ENCODE results near the gene ARHGAP15. TPM values are rescaled to one million over a fixed set of nuclear protein-coding genes. Genes with fewer than 3 reads are reported as not detected.

ARHGAP15 gene
- total and polyA plus RNA-seq, 2 donors (not counting 1 experiment from before 2014, with no cell fraction given) = 0.07 TPM; not detected in 1

GRCh38 chr2:143433840-143434239 is 304.6 kb downstream of the ARHGAP15 start:
- H3K27me3 ChIP-seq (ENCODE audit: control insufficient read depth, insufficient read depth, low read length) = no peaks in the 10 kb centered on the region
- H4K20me1 ChIP-seq (ENCODE audit: control insufficient read depth, extremely low read depth, insufficient read depth, low read length) = no peaks in the 10 kb centered on the region
- H3K79me2 ChIP-seq (ENCODE audit: control insufficient read depth, insufficient read depth, low read length) = no peaks in the 10 kb centered on the region
- H2AFZ ChIP-seq (ENCODE audit: low read length) = no peak overlapping the region
- no peak overlapping the region for H3K27ac ChIP-seq (ENCODE audit: insufficient read depth, low read length)
- H3K4me3 ChIP-seq (replicated peaks in 1 of 4; ENCODE audit: control extremely low read depth in 1 of 4, insufficient read depth in 1 of 4, low read depth in 3 of 4, low read length in 4 of 4) = no peak overlapping the region
- DNase-seq (ENCODE audit: low read depth in 2 of 2) = no peak
- H3K36me3 ChIP-seq (ENCODE audit: control insufficient read depth, insufficient read depth, low read length) = no peaks in the 10 kb centered on the region
- no peak overlapping the region for H3K9ac ChIP-seq (ENCODE audit: insufficient read depth, low read length)
- H3K4me1 ChIP-seq (ENCODE audit: control insufficient read depth, extremely low read depth, insufficient read depth, low read length) = peaks cover 6% of the 10 kb centered on the region
- no peaks in the 10 kb centered on the region for H3K9me3 ChIP-seq (ENCODE audit: control insufficient read depth, insufficient read depth, low read depth, low read length)
- peak overlapping the region; percentile 42 for H3K4me2 ChIP-seq (ENCODE audit: extremely low read depth, insufficient read depth, low read length)
- TF ChIP-seq CTCF (conservative IDR thresholded peaks at IDR 0.05 in 1 of 2, IDR thresholded peaks at IDR 0.05 in 1 of 2; ENCODE audit: low read depth in 1 of 2, low read length in 2 of 2) = no peak
- TF ChIP-seq EZH2 (IDR thresholded peaks at IDR 0.05; ENCODE audit: low read length, missing control alignments) = no peak

- Histone ChIP-seq H3K36me3 (ENCODE audit: control insufficient read depth, insufficient read depth, low read length) (no peaks in the 10 kb centered on the region), H3K27ac (ENCODE audit: insufficient read depth, low read length) (no peak overlapping the region), H3K4me2 (ENCODE audit: extremely low read depth, insufficient read depth, low read length) (peak overlapping the region; percentile 57), H3K4me3 (replicated peaks in 1 of 4; ENCODE audit: control extremely low read depth in 1 of 4, insufficient read depth in 1 of 4, low read depth in 3 of 4, low read length in 4 of 4) (no peak overlapping the region), H3K4me1 (ENCODE audit: control insufficient read depth, extremely low read depth, insufficient read depth, low read length) (peaks cover 6% of the 10 kb centered on the region), H4K20me1 (ENCODE audit: control insufficient read depth, extremely low read depth, insufficient read depth, low read length) (no peaks in the 10 kb centered on the region), H2AFZ (ENCODE audit: low read length) (peak overlapping the region; percentile 25), H3K79me2 (ENCODE audit: control insufficient read depth, insufficient read depth, low read length) (no peaks in the 10 kb centered on the region), H3K27me3 (ENCODE audit: control insufficient read depth, insufficient read depth, low read length) (no peaks in the 10 kb centered on the region), H3K9ac (ENCODE audit: insufficient read depth, low read length) (no peak overlapping the region), H3K9me3 (ENCODE audit: control insufficient read depth, insufficient read depth, low read depth, low read length) (no peaks in the 10 kb centered on the region)
- no peak for TF ChIP-seq EZH2 (IDR thresholded peaks at IDR 0.05; ENCODE audit: low read length, missing control alignments)
- no peak for TF ChIP-seq CTCF (conservative IDR thresholded peaks at IDR 0.05 in 1 of 2, IDR thresholded peaks at IDR 0.05 in 1 of 2; ENCODE audit: low read depth in 1 of 2, low read length in 2 of 2)
- DNase-seq (ENCODE audit: low read depth in 2 of 2) = no peak
Observed at GRCh38 chr2:143434445-143434844, 305.2 kb downstream of the ARHGAP15 start.

DNA sequence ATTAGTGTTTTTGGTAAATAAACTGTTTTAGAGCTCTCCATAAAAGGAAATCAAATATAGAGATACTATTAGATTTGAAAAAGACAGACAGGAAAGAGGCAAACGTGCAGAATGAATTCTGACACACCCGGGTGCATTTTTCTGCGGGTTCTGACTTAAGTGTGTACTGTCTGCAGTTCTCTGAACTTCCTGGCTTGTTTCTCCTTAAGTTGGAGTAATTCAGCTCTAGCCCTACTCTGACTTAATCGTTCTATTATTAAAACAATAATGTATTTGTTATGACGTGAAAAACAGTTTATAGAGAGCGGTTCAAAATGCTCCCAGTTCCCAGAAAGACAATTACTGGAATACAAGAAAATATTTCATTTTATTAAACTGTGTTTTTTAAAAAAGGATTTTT is 305.9 kb downstream of the ARHGAP15 start:
- DNase-seq (ENCODE audit: low read depth in 2 of 2) = peak in 1 of 2 donors; percentile 36
- no peak overlapping the region for H3K27ac ChIP-seq (ENCODE audit: insufficient read depth, low read length)
- H3K79me2 ChIP-seq (ENCODE audit: control insufficient read depth, insufficient read depth, low read length) = no peaks in the 10 kb centered on the region
- TF ChIP-seq CTCF (conservative IDR thresholded peaks at IDR 0.05 in 1 of 2, IDR thresholded peaks at IDR 0.05 in 1 of 2; ENCODE audit: low read depth in 1 of 2, low read length in 2 of 2) = no peak
- TF ChIP-seq EZH2 (IDR thresholded peaks at IDR 0.05; ENCODE audit: low read length, missing control alignments) = no peak
- H3K4me3 ChIP-seq (replicated peaks in 1 of 4; ENCODE audit: control extremely low read depth in 1 of 4, insufficient read depth in 1 of 4, low read depth in 3 of 4, low read length in 4 of 4) = no peak overlapping the region
- H3K36me3 ChIP-seq (ENCODE audit: control insufficient read depth, insufficient read depth, low read length) = no peaks in the 10 kb centered on the region
- no peaks in the 10 kb centered on the region for H3K9me3 ChIP-seq (ENCODE audit: control insufficient read depth, insufficient read depth, low read depth, low read length)
- H3K4me1 ChIP-seq (ENCODE audit: control insufficient read depth, extremely low read depth, insufficient read depth, low read length) = peaks cover 6% of the 10 kb centered on the region
- no peaks in the 10 kb centered on the region for H3K27me3 ChIP-seq (ENCODE audit: control insufficient read depth, insufficient read depth, low read length)
- no peak overlapping the region for H3K9ac ChIP-seq (ENCODE audit: insufficient read depth, low read length)
- H2AFZ ChIP-seq (ENCODE audit: low read length) = no peak overlapping the region
- no peak overlapping the region for H3K4me2 ChIP-seq (ENCODE audit: extremely low read depth, insufficient read depth, low read length)
- no peaks in the 10 kb centered on the region for H4K20me1 ChIP-seq (ENCODE audit: control insufficient read depth, extremely low read depth, insufficient read depth, low read length)

Data from fibroblast of lung (primary cell).